Loucy (cell line): ENCODE results near the gene ANXA3.

ENCODE experiments used
- CTCF ChIP-seq: fragments of 200-600 bp; sonication (generic); conservative IDR thresholded peaks from 2 replicates; pipeline ENCODE4 v1.5.1; 2014; ENCODE audit warnings: mild to moderate bottlenecking, antibody characterized with exemption, low read length
- EZH2phosphoT487 ChIP-seq: fragments of 200-600 bp; IDR thresholded peaks from 2 replicates; pipeline ENCODE4 v1.6.1; 2018; ENCODE audit warnings: antibody characterized with exemption, mild to moderate bottlenecking, moderate library complexity, borderline replicate concordance

GRCh38 chr4:78612398-78613178, 61.0 kb downstream of the ANXA3 start:
- TF ChIP-seq CTCF (peak; percentile 90), EZH2phosphoT487 (no peak)
